Kidney (tissue), 14 donors: ENCODE data around the gene EEA1. TPM values are rescaled to one million over a fixed set of nuclear protein-coding genes. Genes with fewer than 3 reads are reported as not detected.

ENCODE experiments used
- DNase-seq, 5 donors: peaks; one replicate each; pipeline ENCODE4 v3.0.0-alpha.2; 2013 to 2020
- FAIRE-seq: peaks from 2 replicates; lab custom pipeline; 2012; peaks lifted over from hg19 to GRCh38; lab: Jason Lieb, UNC
- H3K27ac ChIP-seq, 2 donors: one replicate each; pipeline ENCODE4 v1.7.0; 2013; ENCODE audit warnings: low read depth in 2 of 2, low read length in 2 of 2, inconsistent platforms in 1 of 2
- H3K27me3 ChIP-seq: one replicate; pipeline ENCODE4 v1.7.1; 2013; ENCODE audit warnings: low read length, inconsistent platforms; ENCODE audit not compliant: control insufficient read depth, insufficient read depth
- H3K36me3 ChIP-seq, 3 donors: one replicate each; pipeline versions ENCODE4 v1.7.0 to v1.7.1; 2013; ENCODE audit warnings: low read length in 3 of 3, control low read depth in 1 of 3, inconsistent platforms in 1 of 3; ENCODE audit not compliant: insufficient read depth in 3 of 3, control insufficient read depth in 2 of 3
- H3K4me1 ChIP-seq, 3 donors: one replicate each; pipeline versions ENCODE4 v1.7.0 to v1.7.1; 2013; ENCODE audit warnings: low read length in 3 of 3, inconsistent platforms in 1 of 3, low read depth in 1 of 3; ENCODE audit not compliant: control insufficient read depth in 2 of 3, insufficient read depth in 2 of 3
- H3K4me3 ChIP-seq, 3 donors: one replicate each; pipeline versions ENCODE4 v1.7.0 to v1.8.1; 2013; ENCODE audit warnings: low read length in 3 of 3, control low read depth in 1 of 3, inconsistent platforms in 1 of 3
- H3K9ac ChIP-seq, 3 donors: one replicate each; pipeline versions ENCODE4 v1.7.0 to v1.7.1; 2013; ENCODE audit warnings: low read length in 3 of 3, control low read depth in 1 of 3, inconsistent platforms in 1 of 3
- H3K9me3 ChIP-seq, 3 donors: one replicate each; pipeline versions ENCODE4 v1.7.0 to v1.7.1; 2013; ENCODE audit warnings: low read length in 3 of 3, control low read depth in 1 of 3, inconsistent platforms in 1 of 3; ENCODE audit not compliant: control insufficient read depth in 2 of 3, insufficient read depth in 1 of 3
- CTCF ChIP-seq: IDR thresholded peaks from 3 replicates; pipeline ENCODE4 v1.5.1; 2012; ENCODE audit warnings: mild to moderate bottlenecking, moderate library complexity, borderline replicate concordance; ENCODE audit not compliant: insufficient read depth; ENCODE audit errors: extremely low read depth
- intact Hi-C: fragments of 100-400 bp; cut with DNase I; formaldehyde crosslinking; loops from one replicate; pipeline ENCODE4 v1.11.1; 2022
- polyA plus RNA-seq: library from polyadenylated mRNA; stranded (reverse); fragments of 350-450 nt; fragmentation: Illumina TruSeq; extraction: RNeasy Lipid Tissue Mini Kit (QIAGEN cat#74804); gene quantifications from one replicate; pipeline ENCODE4 v1.2.3, GENCODE V29; 2014; ENCODE audit warnings: low read depth, low replicate concordance; ENCODE audit not compliant: insufficient read depth
- total RNA-seq: library from RNA; stranded (reverse); fragmentation: NEBNext Ultra II Directional; extraction: Animal tissue kit (Norgen Biotek cat#: 25700); gene quantifications from one replicate; pipeline ENCODE4 v1.2.1, GENCODE V29; 2021
- donor health status: control.
- donor health status: control.
- donor health status: control.
- donor health status: control.
- donor health status: control.
- donor health status: DM: yes; HTN: yes; CAD: no.
- donor health status: Normal renal cell carcinoma (clear cell type).

Gene EEA1
- total and polyA plus RNA-seq, 2 donors from 2014 or later = 2.5 to 30.2 TPM

- no peak for TF ChIP-seq CTCF
- H3K27me3 ChIP-seq = no peaks in the 10 kb centered on the region
- FAIRE-seq (no peak), DNase-seq (no peak)
- no peak overlapping the region for H3K9ac ChIP-seq
- H3K4me3 ChIP-seq = no peak overlapping the region
- H3K36me3 ChIP-seq = no peaks in the 10 kb centered on the region
- H3K27ac ChIP-seq = no peak overlapping the region
- H3K4me1 ChIP-seq = no peaks in the 10 kb centered on the region
- intact Hi-C loops = no loop called here
- no peaks in the 10 kb centered on the region for H3K9me3 ChIP-seq
Measured at GRCh38 chr12:92890601-92891106, 38.4 kb downstream of the EEA1 start.

GRCh38 chr12:92886131-92886530 is 43.0 kb downstream of the EEA1 start:
- Histone ChIP-seq H3K9ac (no peak overlapping the region), H3K36me3 (peaks cover 0 to 3% (median 0%) of the 10 kb centered on the region in 3 donors), H3K9me3 (no peaks in the 10 kb centered on the region), H3K4me1 (no peaks in the 10 kb centered on the region), H3K4me3 (no peak overlapping the region), H3K27ac (no peak overlapping the region), H3K27me3 (no peaks in the 10 kb centered on the region)
- DNase-seq (no peak), FAIRE-seq (no peak)
- no peak for TF ChIP-seq CTCF
- intact Hi-C loops = no loop called here

DNA sequence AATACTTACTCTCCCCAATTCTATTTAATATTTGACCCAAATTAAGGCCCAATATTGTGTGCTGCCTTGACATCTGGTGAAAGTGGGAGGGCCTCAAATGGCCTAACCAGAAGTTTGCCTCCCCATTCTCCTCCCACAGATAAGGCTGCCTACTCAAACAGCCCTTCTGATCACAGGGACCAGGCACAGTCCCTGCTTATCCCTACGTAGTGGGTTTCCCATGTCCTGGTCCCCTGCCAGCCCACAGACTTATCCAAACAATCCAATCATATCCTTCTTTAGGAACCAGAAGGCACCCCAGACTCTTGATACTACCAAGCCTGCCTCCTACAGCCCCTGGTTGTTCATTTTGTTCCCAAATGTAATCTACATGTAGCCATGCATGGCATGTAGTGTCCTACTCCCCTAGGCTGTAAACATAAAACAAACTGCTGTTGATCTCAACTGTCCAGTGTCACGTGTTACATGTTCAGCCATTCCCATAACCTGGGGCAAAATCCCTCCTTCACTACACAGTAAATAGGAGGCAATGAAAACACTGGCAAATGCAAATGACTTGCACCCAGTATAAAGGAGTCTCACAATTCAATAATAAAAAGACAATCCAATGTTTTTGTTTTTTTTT is 49.3 kb downstream of the EEA1 start:
- no peak for FAIRE-seq
- no peak for TF ChIP-seq CTCF

More for the DNA sequence above, 49.3 kb downstream of the EEA1 start:
- peaks cover 2 to 4% (median 3%) of the 10 kb centered on the region in 3 donors for H3K36me3 ChIP-seq
- H3K9me3 ChIP-seq = peaks cover 0 to 4% (median 0%) of the 10 kb centered on the region in 3 donors
- no peaks in the 10 kb centered on the region for H3K27me3 ChIP-seq
- no peaks in the 10 kb centered on the region for H3K4me1 ChIP-seq
- intact Hi-C loops = no loop called here
- H3K9ac ChIP-seq = no peak overlapping the region
- H3K27ac ChIP-seq = no peak overlapping the region
- DNase-seq = no peak
- H3K4me3 ChIP-seq = no peak overlapping the region
